ENCODE measurements around the gene OGFOD3. TPM values are rescaled to one million over a fixed set of nuclear protein-coding genes. Genes with fewer than 3 reads are reported as not detected.
"Not testable (repeated sequence)": the region's sequence is repeated elsewhere in the genome, so short reads cannot be mapped to it uniquely, and the experiment has no call there.

Gene OGFOD3
- polyA plus RNA-seq, 1 donor = 23.2 TPM

- no peak for DNase-seq
Measured at GRCh38 chr17:82375359-82376041, 42.9 kb downstream of the OGFOD3 start.

- no peak for DNase-seq
Measured at GRCh38 chr17:82374626-82375331, 43.6 kb downstream of the OGFOD3 start.

- no peak for DNase-seq
Measured at GRCh38 chr17:82373731-82374625, 44.4 kb downstream of the OGFOD3 start.

GRCh38 chr17:82373072-82373452 lies 45.3 kb downstream of the OGFOD3 start:
- DNase-seq = not testable (repeated sequence)

GRCh38 chr17:82372249-82373071 lies 45.9 kb downstream of the OGFOD3 start:
- no peak for DNase-seq

- DNase-seq = no peak
Measured at GRCh38 chr17:82371333-82372248, 46.8 kb downstream of the OGFOD3 start, which contains the start of gene UTS2R. UTS2R (plus strand) TSS chr17:82371765; CDS start chr17:82374325, 2,560 bp downstream.

GRCh38 chr17:82370471-82371332 lies 47.7 kb downstream of the OGFOD3 start:
- DNase-seq = no peak

- DNase-seq = no peak
Measured at GRCh38 chr17:82369211-82369610, 49.2 kb downstream of the OGFOD3 start.

- DNase-seq = no peak
Measured at GRCh38 chr17:82367724-82368524, 50.5 kb downstream of the OGFOD3 start.

GRCh38 chr17:82366749-82367148 lies 51.6 kb downstream of the OGFOD3 start:
- no peak for DNase-seq

- no peak for DNase-seq
Measured at GRCh38 chr17:82365606-82366295, 52.6 kb downstream of the OGFOD3 start.

- no peak for DNase-seq
Measured at GRCh38 chr17:82361885-82362633, 56.3 kb downstream of the OGFOD3 start.

GRCh38 chr17:82359451-82360074 lies 58.8 kb downstream of the OGFOD3 start:
- DNase-seq = not testable (repeated sequence)

- DNase-seq = no peak
Measured at GRCh38 chr17:82358465-82359350, 59.7 kb downstream of the OGFOD3 start, which contains the start of gene TEX19. TEX19 (plus strand) TSS chr17:82359247; CDS start chr17:82362151, 2,904 bp downstream.

GRCh38 chr17:82357394-82357793 lies 61.0 kb downstream of the OGFOD3 start:
- DNase-seq = no peak

All from left kidney (tissue), 2 donors.